IMR-90 (cell line): ENCODE measurements around the gene LBHD2. TPM values are rescaled to one million over a fixed set of nuclear protein-coding genes. Genes with fewer than 3 reads are reported as not detected.

ENCODE experiments used
- ATAC-seq: fragments of 200-7000 bp; cut with Tn5 transposase; 2 replicates; pipeline ENCODE4 v1.9.1; 2020; ENCODE audit warnings: low read depth, mild to moderate bottlenecking, moderate library complexity
- BruUV-seq: library from RNA; stranded (reverse); fragments of 400-500 nt; replicated peaks from 2 replicates; lab custom pipeline; 2021; lab: Mats Ljungman, UMichigan
- CTCF ChIA-PET: fragments of 300-600 bp; formaldehyde crosslinking; extraction: SDS; loops from one replicate; lab custom pipeline; 2021; ENCODE audit warnings: antibody characterized with exemption; lab: Yijun Ruan, JAX
- POLR2A ChIA-PET: fragments of 300-600 bp; sonication (Branson Sonifier 250); formaldehyde crosslinking; loops from one replicate; lab custom pipeline; 2022; ENCODE audit warnings: antibody characterized with exemption; ENCODE audit not compliant: unreplicated experiment; lab: Charles Lee
- DNase-seq: peaks from one replicate; pipeline ENCODE4 v3.0.0; 2013
- H2AFZ ChIP-seq: replicated peaks from 2 replicates; pipeline ENCODE3; 2013; ENCODE audit warnings: low read length, mild to moderate bottlenecking; ENCODE audit not compliant: poor library complexity
- H2AK5ac ChIP-seq: 2 replicates; pipeline ENCODE4 v1.6.1; 2013; ENCODE audit warnings: low read depth, low read length, inconsistent platforms
- H2AK9ac ChIP-seq: replicated peaks from 2 replicates; pipeline ENCODE3; 2013; ENCODE audit warnings: mild to moderate bottlenecking, low read depth, low read length, moderate library complexity; ENCODE audit not compliant: poor library complexity
- H2BK120ac ChIP-seq: 2 replicates; pipeline ENCODE4 v1.6.1; 2013; ENCODE audit warnings: low read depth, low read length, inconsistent platforms
- H2BK15ac ChIP-seq: 3 replicates; pipeline ENCODE4 v1.6.1; 2013; ENCODE audit warnings: low read depth, low read length, inconsistent platforms
- H2BK20ac ChIP-seq: 2 replicates; pipeline ENCODE4 v1.6.1; 2013; ENCODE audit warnings: low read depth, mild to moderate bottlenecking, inconsistent platforms, low read length, moderate library complexity
- H2BK5ac ChIP-seq: 2 replicates; pipeline ENCODE4 v1.6.1; 2013; ENCODE audit warnings: mild to moderate bottlenecking, low read depth, low read length, inconsistent platforms; ENCODE audit not compliant: poor library complexity, severe bottlenecking
- H3K14ac ChIP-seq: replicated peaks from 2 replicates; pipeline ENCODE4 v1.6.1; 2013; ENCODE audit warnings: low read depth, low read length, inconsistent platforms
- H3K18ac ChIP-seq: 2 replicates; pipeline ENCODE4 v1.6.1; 2013; ENCODE audit warnings: low read depth, low read length, control low read depth
- H3K23ac ChIP-seq: 2 replicates; pipeline ENCODE4 v1.6.1; 2013; ENCODE audit warnings: low read depth, low read length, inconsistent platforms
- H3K27ac ChIP-seq: 2 replicates; pipeline ENCODE4 v1.5.1; 2013; ENCODE audit warnings: mild to moderate bottlenecking, control low read depth, low read length; ENCODE audit not compliant: insufficient read depth
- H3K27me3 ChIP-seq: 2 replicates; pipeline ENCODE4 v1.6.1; 2013; ENCODE audit warnings: low read length; ENCODE audit not compliant: control insufficient read depth, insufficient read depth
- H3K36me3 ChIP-seq: 2 replicates; pipeline ENCODE4 v1.6.1; 2013; ENCODE audit warnings: low read length, mixed read lengths; ENCODE audit not compliant: control insufficient read depth, insufficient read depth
- H3K4ac ChIP-seq: 2 replicates; pipeline ENCODE4 v1.6.1; 2013; ENCODE audit warnings: low read depth, low read length, inconsistent platforms
- H3K4me1 ChIP-seq: 2 replicates; pipeline ENCODE4 v1.6.1; 2013; ENCODE audit warnings: low read length, mixed read lengths; ENCODE audit not compliant: control insufficient read depth, insufficient read depth
- H3K4me2 ChIP-seq: 2 replicates; pipeline ENCODE4 v1.6.1; 2013; ENCODE audit warnings: low read depth, mild to moderate bottlenecking, control low read depth, low read length, moderate library complexity
- H3K4me3 ChIP-seq: 2 replicates; pipeline ENCODE4 v1.5.1; 2013; ENCODE audit warnings: low read depth, mild to moderate bottlenecking, control low read depth, low read length, moderate library complexity; ENCODE audit not compliant: insufficient read depth
- H3K56ac ChIP-seq: 2 replicates; pipeline ENCODE4 v1.6.1; 2013; ENCODE audit warnings: low read length, inconsistent platforms; ENCODE audit not compliant: insufficient read depth; ENCODE audit errors: extremely low read depth
- H3K79me1 ChIP-seq, 2 experiments: 2 replicates each; pipeline ENCODE4 v1.6.1; 2013; ENCODE audit warnings: low read length in 2 of 2, inconsistent platforms in 1 of 2, low read depth in 1 of 2
- H3K9ac ChIP-seq: 2 replicates; pipeline ENCODE4 v1.6.1; 2013; ENCODE audit warnings: low read depth, low read length, control low read depth
- H3K9me1 ChIP-seq: 2 replicates; pipeline ENCODE4 v1.6.1; 2013; ENCODE audit warnings: low read length, inconsistent platforms; ENCODE audit not compliant: insufficient read depth
- H3K9me3 ChIP-seq: 2 replicates; pipeline ENCODE4 v1.6.1; 2013; ENCODE audit warnings: low read length; ENCODE audit not compliant: control insufficient read depth, insufficient read depth
- H4K20me1 ChIP-seq: 2 replicates; pipeline ENCODE4 v1.6.1; 2013; ENCODE audit warnings: low read length, inconsistent platforms; ENCODE audit not compliant: insufficient read depth
- H4K5ac ChIP-seq: 2 replicates; pipeline ENCODE4 v1.6.1; 2013; ENCODE audit warnings: mild to moderate bottlenecking, low read depth, low read length, control low read depth
- H4K8ac ChIP-seq, 2 experiments: 2 replicates each; pipeline ENCODE4 v1.6.1; 2013; ENCODE audit warnings: low read depth in 2 of 2, low read length in 2 of 2, control low read depth in 1 of 2, inconsistent platforms in 1 of 2
- H4K91ac ChIP-seq: 2 replicates; pipeline ENCODE4 v1.6.1; 2013; ENCODE audit warnings: low read depth, low read length, inconsistent platforms; ENCODE audit not compliant: insufficient read depth
- CHD1 ChIP-seq: IDR thresholded peaks from 2 replicates; pipeline ENCODE4 v1.6.1; 2012; ENCODE audit warnings: low read depth, low read length, improper control_type of control experiment
- CTCF ChIP-seq: conservative IDR thresholded peaks from 2 replicates; pipeline ENCODE4 v1.5.1; 2012; ENCODE audit warnings: mild to moderate bottlenecking, low read depth, low read length, improper control_type of control experiment
- FOS ChIP-seq: fragments of 150-350 bp; IDR thresholded peaks from 2 replicates; pipeline ENCODE4 v1.6.1; 2016; ENCODE audit warnings: low read depth, low read length
- MAFK ChIP-seq: IDR thresholded peaks from 2 replicates; pipeline ENCODE4 v1.6.1; 2012; ENCODE audit warnings: low read depth, low read length, improper control_type of control experiment
- MAZ ChIP-seq: IDR thresholded peaks from 2 replicates; pipeline ENCODE4 v1.6.1; 2012; ENCODE audit warnings: low read depth, mild to moderate bottlenecking, low read length, improper control_type of control experiment, moderate library complexity, borderline replicate concordance
- NFE2L2 ChIP-seq: fragments of 150-350 bp; IDR thresholded peaks from 2 replicates; pipeline ENCODE4 v1.6.1; 2016; ENCODE audit warnings: low read depth, mild to moderate bottlenecking, low read length
- POLR2A ChIP-seq: IDR thresholded peaks from 2 replicates; pipeline ENCODE4 v1.6.1; 2012; ENCODE audit warnings: mild to moderate bottlenecking, low read depth, low read length
- RAD21 ChIP-seq: IDR thresholded peaks from 2 replicates; pipeline ENCODE4 v1.6.1; 2012; ENCODE audit warnings: low read length, improper control_type of control experiment
- RCOR1 ChIP-seq: IDR thresholded peaks from 2 replicates; pipeline ENCODE4 v1.6.1; 2012; ENCODE audit warnings: mild to moderate bottlenecking, low read length, improper control_type of control experiment; ENCODE audit not compliant: insufficient replicate concordance
- RFX5 ChIP-seq: IDR thresholded peaks from 2 replicates; pipeline ENCODE4 v1.8.0; 2012; ENCODE audit warnings: low read depth, mild to moderate bottlenecking, low read length, moderate library complexity
- SMC3 ChIP-seq: fragments of 150-350 bp; IDR thresholded peaks from 2 replicates; pipeline ENCODE4 v1.6.1; 2016; ENCODE audit warnings: low read depth, mild to moderate bottlenecking, antibody characterized with exemption, low read length, moderate library complexity
- WGBS, 2 experiments: methylation state at CpG; one replicate each; pipeline versions ENCODE4 v1.1.5 to v1.1.7; 2013; ENCODE audit warnings: missing lambda C conversion rate in 2 of 2; ENCODE audit not compliant: insufficient read length in 1 of 2; ENCODE audit errors: extremely low coverage in 2 of 2; 5-methylcytosine and 5-hydroxymethylcytosine counted together
- dilution Hi-C: fragments of 300-500 bp; cut with HindIII; formaldehyde crosslinking; loops from one replicate; pipeline ENCODE4 v1.14.3; 2018; ENCODE audit warnings: low sequenced_read_pairs; ENCODE audit not compliant: unreplicated experiment
- in situ Hi-C: fragments of 300-500 bp; cut with MboI; formaldehyde crosslinking; loops from 3 replicates; pipeline ENCODE4 v1.14.3; 2019; ENCODE audit warnings: low sequenced_read_pairs, inconsistent platforms, mixed read lengths
- intact Hi-C: fragments of 100-400 bp; cut with micrococcal nuclease; formaldehyde crosslinking; loops from 2 replicates; pipeline ENCODE4 v1.10.0; 2022
- polyA plus RNA-seq, 3 experiments: library from polyadenylated mRNA; depleted of rRNA; stranded (reverse); fragments of >200 nt; gene quantifications; 2 replicates each; pipeline ENCODE4 v1.2.3, GENCODE V29; 2012; ENCODE audit warnings: low replicate concordance in 1 of 3
- total RNA-seq: library from RNA; depleted of rRNA; stranded (reverse); fragments of >200 nt; gene quantifications from 2 replicates; pipeline ENCODE4 v1.2.3, GENCODE V29; 2012

LBHD2 gene
- total and polyA plus RNA-seq, 2 of the 4 experiments (the other 2 are of a cell fraction): not detected

GRCh38 chr14:103100281-103101121 is 16.5 kb downstream of the LBHD2 start:
- H2BK15ac ChIP-seq: no peak overlapping the region
- no peaks in the 10 kb centered on the region for H3K36me3 ChIP-seq
- peaks cover 61% of the 10 kb centered on the region for H3K27me3 ChIP-seq
- no peaks in the 10 kb centered on the region; the same call in 1 of the 2 replicates for H4K20me1 ChIP-seq
- H3K4me3 ChIP-seq: no peak overlapping the region
- no peaks in the 10 kb centered on the region for H3K9me1 ChIP-seq
- dilution Hi-C loops: no loop called here
- POLR2A ChIA-PET: no interaction called here
- no peak overlapping the region for H2BK5ac ChIP-seq
- H3K18ac ChIP-seq: no peak overlapping the region
- H2BK120ac ChIP-seq: no peak overlapping the region
- WGBS, 2 experiments: 80% methylated on average over 20 of the region's 25 CpGs; no CpG with 5 or more reads in 1 of the 2 experiments
- no peak overlapping the region for H2BK20ac ChIP-seq
- no peak overlapping the region for H2AK9ac ChIP-seq
- H3K14ac ChIP-seq: no peak overlapping the region
- H3K4me1 ChIP-seq: peaks cover 3% of the 10 kb centered on the region; the same call in 1 of the 2 replicates
- H3K23ac ChIP-seq: no peak overlapping the region
- H3K9ac ChIP-seq: no peak overlapping the region
- no peak overlapping the region for H3K4ac ChIP-seq
- H3K9me3 ChIP-seq: no peaks in the 10 kb centered on the region; the same call in 1 of the 2 replicates
- no peak for TF ChIP-seq SMC3
- TF ChIP-seq RFX5: no peak
- TF ChIP-seq FOS: no peak
- no peak for TF ChIP-seq MAFK
- no peak for TF ChIP-seq RAD21
- no peak for TF ChIP-seq RCOR1
- TF ChIP-seq POLR2A: no peak
- TF ChIP-seq NFE2L2: no peak
- TF ChIP-seq CHD1: no peak
- no peak for TF ChIP-seq CTCF
- TF ChIP-seq MAZ: no peak
- H3K56ac ChIP-seq: no peak overlapping the region
- no peak overlapping the region for H4K8ac ChIP-seq
- intact Hi-C loops: no loop called here
- H3K79me1 ChIP-seq: no peaks in the 10 kb centered on the region
- no peak overlapping the region for H4K5ac ChIP-seq
- in situ Hi-C loops: no loop called here
- DNase-seq: no peak
- H2AFZ ChIP-seq: no peak overlapping the region
- no peak overlapping the region for H4K91ac ChIP-seq
- no peak overlapping the region for H2AK5ac ChIP-seq
- BruUV-seq: no TSS peak
- no peak for ATAC-seq
- no peak overlapping the region for H3K4me2 ChIP-seq
- CTCF ChIA-PET: interaction anchor here (1.5 kb wide), 1 partner anchor 89 kb away, joined by 3 read pairs; no protein-coding TSS in a partner anchor
- H3K27ac ChIP-seq: no peak overlapping the region
